Suprapubic skin (tissue), 4 donors: ENCODE results near the gene RPL22. TPM values are rescaled to one million over a fixed set of nuclear protein-coding genes. Genes with fewer than 3 reads are reported as not detected.

ENCODE experiments used
- DNase-seq, 2 donors: peaks; one replicate each; pipeline ENCODE4 v3.0.0-alpha.2; 2019; ENCODE audit warnings: low spot score in 2 of 2
- H3K27ac ChIP-seq: fragments of 200-600 bp; sonication (generic); one replicate; pipeline ENCODE4 v1.5.1; 2019
- H3K27me3 ChIP-seq: fragments of 200-600 bp; sonication (generic); one replicate; pipeline ENCODE4 v1.5.1; 2019
- H3K36me3 ChIP-seq: fragments of 200-600 bp; sonication (generic); one replicate; pipeline ENCODE4 v1.5.1; 2019
- H3K4me1 ChIP-seq: fragments of 200-600 bp; sonication (generic); one replicate; pipeline ENCODE4 v1.5.1; 2019
- H3K4me3 ChIP-seq: fragments of 200-600 bp; sonication (generic); one replicate; pipeline ENCODE4 v1.5.1; 2019; ENCODE audit warnings: mild to moderate bottlenecking
- H3K9me3 ChIP-seq: fragments of 200-600 bp; sonication (generic); one replicate; pipeline ENCODE4 v1.5.1; 2019
- EP300 ChIP-seq: sonication (generic); formaldehyde crosslinking; IDR thresholded peaks from one replicate; pipeline ENCODE4 v1.6.1; 2017; ENCODE audit warnings: antibody characterized with exemption
- POLR2A ChIP-seq, 2 donors: fragments of 450-650 bp; IDR thresholded peaks; one replicate each; pipeline ENCODE4 v1.6.1; 2017; ENCODE audit warnings: antibody characterized with exemption in 2 of 2, mild to moderate bottlenecking in 2 of 2, moderate library complexity in 2 of 2
- POLR2AphosphoS5 ChIP-seq, 3 donors: sonication (generic); formaldehyde crosslinking; IDR thresholded peaks; one replicate each; pipeline ENCODE4 v1.6.1; 2017; ENCODE audit warnings: antibody characterized with exemption in 3 of 3
- WGBS: methylation state at CpG from one replicate; pipeline ENCODE4 v1.1.5; 2018; 5-methylcytosine and 5-hydroxymethylcytosine counted together
- total RNA-seq, 4 donors: library from RNA; depleted of rRNA; stranded (reverse); fragments of >200 nt; gene quantifications; one replicate each; pipeline ENCODE4 v1.1.0, GENCODE V29; 2016
- TF ChIP-seq, protein P1 (sequence below), 2 donors: fragments of 200-600 bp in 1 of 2; fragments of 450-650 bp in 1 of 2; sonication (generic) in 1 of 2; IDR thresholded peaks; one replicate each; pipeline ENCODE4 v1.5.1; 2016 to 2019; ENCODE audit warnings: antibody characterized with exemption in 2 of 2, mild to moderate bottlenecking in 1 of 2, moderate library complexity in 1 of 2

The RPL22 gene
- total RNA-seq, 4 donors from 2014 or later = 152 to 206 (median 171) TPM

DNA sequence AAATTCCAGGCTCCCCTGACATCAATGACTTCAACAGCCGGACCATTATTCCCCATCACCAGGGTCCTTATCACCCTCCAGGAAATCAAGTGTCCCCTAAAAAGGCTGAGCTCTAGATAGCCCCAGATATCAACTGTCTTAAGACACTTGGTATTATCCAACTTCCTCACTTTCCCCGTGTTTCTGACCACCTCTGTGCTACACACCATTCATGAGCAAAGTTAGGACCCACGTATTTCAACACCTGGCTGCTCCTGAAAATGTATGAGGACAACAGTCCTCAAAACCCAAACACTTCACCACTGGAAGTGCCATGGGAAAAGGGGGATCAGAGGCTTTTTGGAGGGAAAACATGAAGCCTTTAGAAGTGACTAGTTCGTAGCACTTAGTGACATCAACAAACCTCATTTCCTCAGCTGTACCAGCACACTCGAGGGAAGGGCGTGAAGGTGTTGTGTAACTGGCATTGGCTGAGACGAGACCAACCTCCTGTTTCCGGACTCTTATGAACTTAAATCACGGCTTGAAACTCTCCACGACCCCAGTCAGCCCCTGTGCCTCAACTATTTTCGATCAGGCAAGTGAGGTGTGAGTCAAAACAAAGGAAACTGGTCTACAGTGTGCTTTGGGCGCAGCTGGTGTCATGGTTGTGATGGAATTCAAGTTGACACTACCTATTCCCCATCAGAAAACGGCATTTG is 15.2 kb downstream of the RPL22 start:
- WGBS = 79% methylated on average over 13 of the region's 13 CpGs
- H3K27ac ChIP-seq = no peak overlapping the region
- no peaks in the 10 kb centered on the region for H3K9me3 ChIP-seq
- TF ChIP-seq POLR2A (IDR thresholded peaks at IDR 0.05) (no peak), EP300 (no peak), POLR2AphosphoS5 (IDR thresholded peaks at IDR 0.05) (no peak)
- TF ChIP-seq, protein P1, sequence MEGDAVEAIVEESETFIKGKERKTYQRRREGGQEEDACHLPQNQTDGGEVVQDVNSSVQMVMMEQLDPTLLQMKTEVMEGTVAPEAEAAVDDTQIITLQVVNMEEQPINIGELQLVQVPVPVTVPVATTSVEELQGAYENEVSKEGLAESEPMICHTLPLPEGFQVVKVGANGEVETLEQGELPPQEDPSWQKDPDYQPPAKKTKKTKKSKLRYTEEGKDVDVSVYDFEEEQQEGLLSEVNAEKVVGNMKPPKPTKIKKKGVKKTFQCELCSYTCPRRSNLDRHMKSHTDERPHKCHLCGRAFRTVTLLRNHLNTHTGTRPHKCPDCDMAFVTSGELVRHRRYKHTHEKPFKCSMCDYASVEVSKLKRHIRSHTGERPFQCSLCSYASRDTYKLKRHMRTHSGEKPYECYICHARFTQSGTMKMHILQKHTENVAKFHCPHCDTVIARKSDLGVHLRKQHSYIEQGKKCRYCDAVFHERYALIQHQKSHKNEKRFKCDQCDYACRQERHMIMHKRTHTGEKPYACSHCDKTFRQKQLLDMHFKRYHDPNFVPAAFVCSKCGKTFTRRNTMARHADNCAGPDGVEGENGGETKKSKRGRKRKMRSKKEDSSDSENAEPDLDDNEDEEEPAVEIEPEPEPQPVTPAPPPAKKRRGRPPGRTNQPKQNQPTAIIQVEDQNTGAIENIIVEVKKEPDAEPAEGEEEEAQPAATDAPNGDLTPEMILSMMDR (IDR thresholded peaks at IDR 0.05) = no peak
- peaks cover 27% of the 10 kb centered on the region for H3K4me1 ChIP-seq
- no peak overlapping the region for H3K4me3 ChIP-seq
- peaks cover 35% of the 10 kb centered on the region for H3K36me3 ChIP-seq
- no peak for DNase-seq
- H3K27me3 ChIP-seq = peaks cover 17% of the 10 kb centered on the region

DNA sequence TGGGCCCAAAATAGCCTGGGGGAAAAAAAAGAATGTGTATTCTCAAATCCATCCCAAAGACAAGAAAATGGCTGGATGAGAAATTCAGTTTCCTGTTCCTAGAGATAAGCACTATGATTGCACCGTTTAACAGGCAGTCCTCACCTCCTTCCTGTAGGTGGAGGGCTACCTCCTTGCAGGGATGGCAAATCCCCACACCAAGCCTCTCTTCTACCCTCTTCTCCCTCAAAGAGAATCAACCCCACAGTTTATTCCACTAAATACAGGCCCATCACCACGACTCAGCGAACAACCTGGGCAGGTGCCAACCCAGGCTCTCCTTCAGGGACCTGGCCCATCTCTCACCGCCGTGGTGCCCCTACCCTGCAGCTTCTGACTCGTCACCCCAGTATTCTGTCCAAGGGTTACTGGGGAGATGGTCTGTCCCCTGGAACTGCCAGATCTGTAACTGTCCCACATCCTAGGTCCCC is 15.8 kb downstream of the RPL22 start:
- Histone ChIP-seq H3K27me3 (peaks cover 24% of the 10 kb centered on the region), H3K4me3 (no peak overlapping the region), H3K36me3 (peaks cover 28% of the 10 kb centered on the region), H3K27ac (no peak overlapping the region), H3K9me3 (no peaks in the 10 kb centered on the region), H3K4me1 (peaks cover 33% of the 10 kb centered on the region)
- DNase-seq = no peak
- TF ChIP-seq, protein P1 (IDR thresholded peaks at IDR 0.05) = no peak
- no peak for TF ChIP-seq EP300
- 54% methylated on average over 6 of the region's 6 CpGs for WGBS

DNA sequence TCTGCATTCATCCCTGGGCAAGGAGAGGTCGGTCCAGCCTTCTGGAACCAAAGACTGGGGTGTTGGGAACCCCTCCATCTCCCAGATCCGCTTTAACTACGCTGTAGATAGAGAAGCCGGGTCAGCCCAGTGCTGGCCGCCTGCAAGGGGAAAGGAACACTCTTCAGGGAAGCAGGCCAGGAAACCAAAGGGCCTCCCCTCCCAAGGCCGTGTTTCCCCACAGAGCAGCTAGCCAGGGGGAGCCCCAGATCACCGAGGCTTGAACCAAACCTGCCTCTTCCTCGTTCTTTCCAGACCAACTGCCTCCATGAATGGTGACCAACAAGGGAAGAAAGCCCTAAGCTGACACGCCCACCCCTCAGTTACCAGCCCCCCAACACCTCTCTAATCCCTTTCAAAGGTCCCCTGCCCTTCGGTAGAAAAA is 18.0 kb downstream of the RPL22 start:
- H3K27me3 ChIP-seq = peaks cover 46% of the 10 kb centered on the region
- TF ChIP-seq, protein P1 (IDR thresholded peaks at IDR 0.05) = no peak
- TF ChIP-seq POLR2A (IDR thresholded peaks at IDR 0.05) = no peak
- TF ChIP-seq POLR2AphosphoS5 (IDR thresholded peaks at IDR 0.05) = no peak
- no peak for TF ChIP-seq EP300
- no peak overlapping the region for H3K27ac ChIP-seq
- 8% methylated on average over 10 of the region's 10 CpGs for WGBS
- DNase-seq = no peak
- peaks cover 10% of the 10 kb centered on the region for H3K36me3 ChIP-seq
- H3K4me3 ChIP-seq = peak overlapping the region; percentile 36
- H3K4me1 ChIP-seq = peaks cover 35% of the 10 kb centered on the region
- H3K9me3 ChIP-seq = no peaks in the 10 kb centered on the region

DNA sequence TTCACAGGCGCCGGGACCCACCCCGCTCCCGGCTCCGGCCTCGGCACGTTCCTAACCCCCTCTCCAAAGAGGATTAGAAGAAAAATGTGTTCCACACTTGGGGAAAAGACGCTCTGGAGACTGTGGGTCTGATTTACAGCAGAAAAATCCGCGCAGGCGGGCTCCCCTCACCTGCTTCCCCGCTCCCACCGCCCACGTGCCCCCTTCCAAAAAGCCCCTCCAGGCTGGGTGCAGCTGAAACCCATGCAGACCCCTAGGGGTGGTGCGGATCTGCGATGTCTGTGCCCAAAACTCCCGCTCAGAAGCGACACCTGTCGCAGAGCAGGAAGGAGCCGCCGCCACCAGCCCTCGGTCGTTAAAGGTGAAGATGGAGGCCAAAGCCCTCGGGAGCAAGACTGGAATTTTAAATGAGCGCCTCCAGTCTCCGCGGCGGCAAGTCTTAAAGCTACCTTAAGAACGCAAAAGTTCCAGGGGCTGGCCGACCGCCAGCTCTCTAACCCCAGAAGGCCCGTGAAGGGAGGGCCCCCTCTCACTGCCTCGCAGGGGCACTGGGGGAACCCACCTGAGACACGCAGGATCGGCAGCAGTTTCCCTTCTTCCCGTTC is 18.6 kb downstream of the RPL22 start:
- Histone ChIP-seq H3K27me3 (peaks cover 50% of the 10 kb centered on the region), H3K36me3 (peaks cover 8% of the 10 kb centered on the region), H3K4me3 (peak overlapping the region; percentile 36), H3K27ac (no peak overlapping the region), H3K9me3 (no peaks in the 10 kb centered on the region), H3K4me1 (peaks cover 35% of the 10 kb centered on the region)
- 7% methylated on average over 11 of the region's 36 CpGs for WGBS
- DNase-seq = no peak
- TF ChIP-seq, protein P1 (IDR thresholded peaks at IDR 0.05) = no peak
- no peak for TF ChIP-seq EP300
- no peak for TF ChIP-seq POLR2A (IDR thresholded peaks at IDR 0.05)
- TF ChIP-seq POLR2AphosphoS5 (IDR thresholded peaks at IDR 0.05) = no peak

DNA sequence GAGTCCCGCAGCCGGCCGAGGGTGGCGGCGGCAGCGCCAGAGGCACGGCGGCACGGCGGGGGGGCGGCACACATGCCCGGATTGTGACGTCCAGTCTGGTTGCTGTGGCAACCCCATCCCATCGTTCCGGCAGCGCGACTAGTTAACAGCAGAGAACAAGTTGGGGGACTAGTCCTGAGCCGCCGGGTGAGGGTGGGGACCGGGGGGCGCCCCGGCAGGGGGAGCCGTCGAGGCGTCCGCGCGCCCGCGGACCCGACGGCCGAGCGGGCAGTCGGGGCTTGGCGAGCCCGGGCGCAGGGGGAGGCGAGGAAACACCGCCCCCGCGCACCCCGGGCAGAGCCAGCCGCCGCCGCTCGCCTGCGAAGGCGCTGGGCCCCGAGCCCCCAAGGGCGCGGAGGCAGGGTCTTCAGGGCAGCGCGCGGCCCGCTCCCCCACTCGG is 19.1 kb downstream of the RPL22 start, which contains the start of gene CHD5:
TSS of gene CHD5 (minus strand) at position 54 of the 439 bp plus-strand sequence. CDS start 298 bp downstream, outside the sequence.
- no CpG with 5 or more reads among the region's 57 CpGs for WGBS
- DNase-seq = no peak
- Histone ChIP-seq H3K9me3 (no peaks in the 10 kb centered on the region), H3K4me1 (peaks cover 30% of the 10 kb centered on the region), H3K27ac (no peak within 1 kb of the TSS), H3K4me3 (peak within 1 kb of the TSS; percentile 36), H3K27me3 (peaks cover 50% of the 10 kb centered on the region), H3K36me3 (peaks cover 2% of the 10 kb centered on the region)
- TF ChIP-seq POLR2AphosphoS5 (IDR thresholded peaks at IDR 0.05) = no peak
- TF ChIP-seq EP300 = no peak
- TF ChIP-seq, protein P1 (IDR thresholded peaks at IDR 0.05) = no peak
- TF ChIP-seq POLR2A (IDR thresholded peaks at IDR 0.05) = no peak
